Upper lobe of left lung (tissue), 4 donors: Measurements from ENCODE around the gene ANKRD10.
"Not testable (repeated sequence)": the region's sequence is repeated elsewhere in the genome, so short reads cannot be mapped to it uniquely, and the experiment has no call there.

Source experiments
- EP300 ChIP-seq, 4 donors: sonication (generic); formaldehyde crosslinking; IDR thresholded peaks; one replicate each; pipeline ENCODE4 v1.5.1; 2017; ENCODE audit warnings: antibody characterized with exemption in 4 of 4, control low read depth in 2 of 4
- POLR2A ChIP-seq, 4 donors: fragments of 450-650 bp; IDR thresholded peaks; one replicate each; pipeline ENCODE4 v1.5.1; 2016 to 2017; ENCODE audit warnings: antibody characterized with exemption in 4 of 4, mild to moderate bottlenecking in 2 of 4
- POLR2AphosphoS5 ChIP-seq, 2 donors: sonication (generic); formaldehyde crosslinking; IDR thresholded peaks; one replicate each; pipeline ENCODE4 v1.5.1; 2017; ENCODE audit warnings: antibody characterized with exemption in 2 of 2
- TF ChIP-seq, protein P1 (sequence below), 6 experiments: fragments of 450-650 bp in 4 of 6; fragments of 200-600 bp in 2 of 6; sonication (generic) in 2 of 6; IDR thresholded peaks; one replicate each; pipeline ENCODE4 v1.5.1; 2016 to 2019; ENCODE audit warnings: antibody characterized with exemption in 6 of 6

DNA sequence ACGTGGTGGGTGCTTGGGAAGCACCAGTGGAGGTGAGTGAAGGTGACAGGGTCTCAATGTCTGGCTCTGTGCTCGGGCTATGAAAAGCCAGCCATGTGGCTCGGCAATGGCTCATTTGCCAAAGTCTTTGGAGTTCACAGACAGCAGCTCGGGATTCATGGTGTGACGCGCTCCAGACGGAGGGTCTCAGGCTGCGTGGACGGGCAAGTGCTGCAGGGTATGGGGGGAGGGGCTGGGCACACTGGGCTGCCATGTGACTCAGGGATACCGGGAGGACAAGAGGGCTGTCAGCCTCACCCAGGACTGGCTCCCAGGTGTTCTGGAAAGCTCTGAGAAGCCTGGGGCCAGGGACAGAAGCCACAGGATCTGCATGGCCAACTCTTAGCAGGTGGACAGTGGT lies 32.5 kb upstream of the ANKRD10 start:
- TF ChIP-seq, protein P1, sequence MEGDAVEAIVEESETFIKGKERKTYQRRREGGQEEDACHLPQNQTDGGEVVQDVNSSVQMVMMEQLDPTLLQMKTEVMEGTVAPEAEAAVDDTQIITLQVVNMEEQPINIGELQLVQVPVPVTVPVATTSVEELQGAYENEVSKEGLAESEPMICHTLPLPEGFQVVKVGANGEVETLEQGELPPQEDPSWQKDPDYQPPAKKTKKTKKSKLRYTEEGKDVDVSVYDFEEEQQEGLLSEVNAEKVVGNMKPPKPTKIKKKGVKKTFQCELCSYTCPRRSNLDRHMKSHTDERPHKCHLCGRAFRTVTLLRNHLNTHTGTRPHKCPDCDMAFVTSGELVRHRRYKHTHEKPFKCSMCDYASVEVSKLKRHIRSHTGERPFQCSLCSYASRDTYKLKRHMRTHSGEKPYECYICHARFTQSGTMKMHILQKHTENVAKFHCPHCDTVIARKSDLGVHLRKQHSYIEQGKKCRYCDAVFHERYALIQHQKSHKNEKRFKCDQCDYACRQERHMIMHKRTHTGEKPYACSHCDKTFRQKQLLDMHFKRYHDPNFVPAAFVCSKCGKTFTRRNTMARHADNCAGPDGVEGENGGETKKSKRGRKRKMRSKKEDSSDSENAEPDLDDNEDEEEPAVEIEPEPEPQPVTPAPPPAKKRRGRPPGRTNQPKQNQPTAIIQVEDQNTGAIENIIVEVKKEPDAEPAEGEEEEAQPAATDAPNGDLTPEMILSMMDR (IDR thresholded peaks at IDR 0.05), result not testable (repeated sequence)
- TF ChIP-seq POLR2AphosphoS5, POLR2A, EP300 (IDR thresholded peaks at IDR 0.05): not testable (repeated sequence)
